ENCODE data around the gene PHF21A. TPM values are rescaled to one million over a fixed set of nuclear protein-coding genes. Genes with fewer than 3 reads are reported as not detected.
"Not testable (repeated sequence)": the region's sequence is repeated elsewhere in the genome, so short reads cannot be mapped to it uniquely, and the experiment has no call there.

PHF21A gene
- total RNA-seq, 4 donors from 2014 or later = 9.8 to 20.2 (median 15.4) TPM

DNA sequence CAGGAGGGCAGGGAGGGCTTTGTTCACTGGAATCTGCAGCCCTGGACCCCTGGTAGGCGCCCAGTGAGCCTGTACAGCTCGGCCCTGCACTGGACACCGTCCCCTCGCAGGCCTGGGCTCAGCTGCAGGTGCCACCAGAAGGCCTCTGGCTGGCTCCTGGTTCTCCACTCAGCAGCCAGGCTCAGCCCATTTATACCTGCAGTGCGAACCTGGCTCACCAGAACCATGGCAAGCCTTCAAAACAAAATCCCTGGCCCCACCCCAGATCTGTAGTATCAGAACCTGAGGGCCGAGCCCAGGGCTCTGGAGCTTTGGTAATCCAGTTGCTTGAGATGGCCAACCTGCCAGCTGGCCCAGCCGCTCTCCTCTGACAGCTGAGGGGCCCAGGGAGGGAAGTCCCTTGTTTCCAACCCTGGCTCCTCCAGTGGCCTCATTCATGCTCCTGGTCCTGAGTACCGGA, 213.3 kb downstream of the PHF21A start:
- H3K4me1 ChIP-seq = no peaks in the 10 kb centered on the region
- intact Hi-C loops (cut with DNase I; ENCODE audit: low total_unique reads) (no loop called here), in situ Hi-C loops (cut with MboI; ENCODE audit: low sequenced_read_pairs in 4 of 4) (no loop called here)
- peaks cover 0 to 37% of the 10 kb centered on the region in 2 donors for H3K36me3 ChIP-seq
- DNase-seq = no peak
- H3K27ac ChIP-seq = no peak overlapping the region
- no peak overlapping the region for H3K4me3 ChIP-seq
- H3K27me3 ChIP-seq = no peaks in the 10 kb centered on the region
- TF ChIP-seq CTCF (IDR thresholded peaks at IDR 0.05 in 4 of 5, conservative IDR thresholded peaks at IDR 0.05 in 1 of 5) = no peak
- no peak for TF ChIP-seq POLR2A (IDR thresholded peaks at IDR 0.05)
- no peak for ATAC-seq
- no peaks in the 10 kb centered on the region for H3K9me3 ChIP-seq

DNA sequence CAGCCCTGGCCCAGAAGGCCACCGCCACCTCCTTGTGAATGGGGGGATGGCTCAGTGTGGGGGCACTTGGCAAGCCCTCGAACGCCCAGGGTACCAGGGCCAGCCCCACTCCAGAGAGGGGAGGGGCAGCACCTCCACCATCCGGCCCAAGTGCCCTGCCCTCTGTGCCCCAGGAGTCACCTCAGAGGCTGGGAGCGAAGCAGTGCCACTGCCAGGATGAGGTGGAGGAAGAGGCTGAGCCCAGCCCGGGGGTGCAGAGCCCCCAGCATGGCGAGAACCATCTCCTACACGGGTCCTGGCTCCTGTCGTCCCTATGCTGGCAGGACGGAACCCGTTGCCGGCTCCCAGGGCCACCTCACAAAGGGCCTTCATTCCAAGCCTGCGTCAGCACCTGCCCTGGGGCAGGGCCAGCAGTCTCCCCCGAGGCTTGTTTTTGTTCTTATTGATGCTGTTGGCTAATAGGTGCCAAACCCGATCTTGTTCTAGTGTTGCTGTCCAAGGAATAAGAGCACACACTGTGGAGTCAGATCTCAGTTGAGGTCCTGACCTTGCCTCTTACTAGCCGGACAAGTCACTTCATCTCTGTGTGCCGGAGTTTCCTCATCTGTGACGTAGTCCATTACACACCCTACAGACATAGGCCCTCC, 214.2 kb downstream of the PHF21A start, which contains the start of gene FREY1:
TSS of gene FREY1 (minus strand) at position 307 of the 647 bp plus-strand sequence. CDS start at position 281, 26 bp downstream.
- H3K4me3 ChIP-seq = no peak within 1 kb of the TSS
- H3K4me1 ChIP-seq = no peaks in the 10 kb centered on the region
- H3K27ac ChIP-seq = no peak within 1 kb of the TSS
- H3K36me3 ChIP-seq = peaks cover 0 to 29% of the 10 kb centered on the region in 2 donors
- DNase-seq (no peak), ATAC-seq (peak in 1 of 2 donors; percentile 15)
- TF ChIP-seq CTCF (IDR thresholded peaks at IDR 0.05 in 4 of 5, conservative IDR thresholded peaks at IDR 0.05 in 1 of 5) (no peak), POLR2A (IDR thresholded peaks at IDR 0.05) (no peak)
- no peaks in the 10 kb centered on the region for H3K9me3 ChIP-seq
- intact Hi-C loops (cut with DNase I; ENCODE audit: low total_unique reads) (no loop called here), in situ Hi-C loops (cut with MboI; ENCODE audit: low sequenced_read_pairs in 4 of 4) (no loop called here)
- no peaks in the 10 kb centered on the region for H3K27me3 ChIP-seq

- intact Hi-C loops (cut with DNase I; ENCODE audit: low total_unique reads) (no loop called here), in situ Hi-C loops (cut with MboI; ENCODE audit: low sequenced_read_pairs in 4 of 4) (no loop called here)
- no peak overlapping the region for H3K4me3 ChIP-seq
- H3K27me3 ChIP-seq = no peaks in the 10 kb centered on the region
- H3K4me1 ChIP-seq = no peaks in the 10 kb centered on the region
- TF ChIP-seq POLR2A (IDR thresholded peaks at IDR 0.05) (no peak), CTCF (IDR thresholded peaks at IDR 0.05 in 4 of 5, conservative IDR thresholded peaks at IDR 0.05 in 1 of 5) (no peak)
- H3K27ac ChIP-seq = no peak overlapping the region
- H3K36me3 ChIP-seq = peaks cover 0 to 20% of the 10 kb centered on the region in 2 donors
- ATAC-seq = no peak
- no peaks in the 10 kb centered on the region for H3K9me3 ChIP-seq
- no peak for DNase-seq
Measured at GRCh38 chr11:45906096-45906682, 215.1 kb downstream of the PHF21A start.

- H3K4me3 ChIP-seq; intact Hi-C loops (cut with DNase I; ENCODE audit: low total_unique reads); in situ Hi-C loops (cut with MboI; ENCODE audit: low sequenced_read_pairs in 4 of 4); H3K27ac ChIP-seq; DNase-seq; H3K4me1 ChIP-seq; H3K27me3 ChIP-seq; H3K9me3 ChIP-seq; ATAC-seq: not testable (repeated sequence)
- H3K36me3 ChIP-seq = peaks cover 0 to 14% of the 10 kb centered on the region in 2 donors
Measured at GRCh38 chr11:45905576-45905975, 215.7 kb downstream of the PHF21A start.

GRCh38 chr11:45905095-45905494, 216.2 kb downstream of the PHF21A start:
- no peak overlapping the region for H3K4me3 ChIP-seq
- ATAC-seq = no peak
- H3K27ac ChIP-seq = no peak overlapping the region
- H3K27me3 ChIP-seq = peaks cover 0 to 2% (median 0%) of the 10 kb centered on the region in 3 donors
- H3K4me1 ChIP-seq = peaks cover 0 to 6% of the 10 kb centered on the region in 2 donors
- H3K36me3 ChIP-seq = peaks cover 0 to 9% of the 10 kb centered on the region in 2 donors
- intact Hi-C loops (cut with DNase I; ENCODE audit: low total_unique reads) (no loop called here), in situ Hi-C loops (cut with MboI; ENCODE audit: low sequenced_read_pairs in 4 of 4) (no loop called here)
- no peak for TF ChIP-seq POLR2A (IDR thresholded peaks at IDR 0.05)
- TF ChIP-seq CTCF (IDR thresholded peaks at IDR 0.05 in 4 of 5, conservative IDR thresholded peaks at IDR 0.05 in 1 of 5) = no peak
- DNase-seq = no peak
- H3K9me3 ChIP-seq = no peaks in the 10 kb centered on the region

All from gastrocnemius medialis (tissue), 4 donors.